Measurements from ENCODE around the gene CDH23. TPM values are rescaled to one million over a fixed set of nuclear protein-coding genes. Genes with fewer than 3 reads are reported as not detected.

CDH23 gene
- total and polyA plus RNA-seq, 2 donors from 2014 or later = 1.1 to 6.4 TPM

GRCh38 chr10:71601273-71601672, 204.6 kb downstream of the CDH23 start:
- H3K4me1 ChIP-seq (ENCODE audit: control insufficient read depth in 2 of 3, insufficient read depth in 2 of 3, low read depth in 1 of 3, low read length in 3 of 3) = peaks cover 0 to 6% (median 0%) of the 10 kb centered on the region in 3 donors
- no peak overlapping the region for H3K27ac ChIP-seq (ENCODE audit: low read depth in 2 of 2, low read length in 2 of 2)
- H3K4me3 ChIP-seq (ENCODE audit: low read length in 3 of 3) = no peak overlapping the region
- intact Hi-C loops (cut with DNase I) = no loop called here
- peak in 1 of 5 donors; percentile 13 for DNase-seq
- H3K27me3 ChIP-seq (ENCODE audit: control insufficient read depth, insufficient read depth, low read length) = no peaks in the 10 kb centered on the region
- H3K9me3 ChIP-seq (ENCODE audit: control insufficient read depth in 2 of 3, insufficient read depth in 1 of 3, low read length in 3 of 3) = no peaks in the 10 kb centered on the region
- FAIRE-seq = no peak
- no peak for TF ChIP-seq CTCF (IDR thresholded peaks at IDR 0.05; ENCODE audit: borderline replicate concordance, extremely low read depth, insufficient read depth)
- no peak overlapping the region for H3K9ac ChIP-seq (ENCODE audit: low read length in 3 of 3)
- no peaks in the 10 kb centered on the region for H3K36me3 ChIP-seq (ENCODE audit: control insufficient read depth in 2 of 3, insufficient read depth in 3 of 3, low read length in 3 of 3)

- Histone ChIP-seq H3K4me3 (ENCODE audit: low read length in 3 of 3) (no peak overlapping the region), H3K4me1 (ENCODE audit: control insufficient read depth in 2 of 3, insufficient read depth in 2 of 3, low read depth in 1 of 3, low read length in 3 of 3) (peaks cover 0 to 3% (median 0%) of the 10 kb centered on the region in 3 donors), H3K27me3 (ENCODE audit: control insufficient read depth, insufficient read depth, low read length) (no peaks in the 10 kb centered on the region), H3K9me3 (ENCODE audit: control insufficient read depth in 2 of 3, insufficient read depth in 1 of 3, low read length in 3 of 3) (no peaks in the 10 kb centered on the region), H3K36me3 (ENCODE audit: control insufficient read depth in 2 of 3, insufficient read depth in 3 of 3, low read length in 3 of 3) (no peaks in the 10 kb centered on the region), H3K9ac (ENCODE audit: low read length in 3 of 3) (no peak overlapping the region), H3K27ac (ENCODE audit: low read depth in 2 of 2, low read length in 2 of 2) (no peak overlapping the region)
- intact Hi-C loops (cut with DNase I) = no loop called here
- TF ChIP-seq CTCF (IDR thresholded peaks at IDR 0.05; ENCODE audit: borderline replicate concordance, extremely low read depth, insufficient read depth) = no peak
- peak in 4 of 5 donors; percentile 59 to 66 (median 62) for DNase-seq
- no peak for FAIRE-seq
Measured at GRCh38 chr10:71603150-71603549, 206.4 kb downstream of the CDH23 start.

GRCh38 chr10:71603754-71604153, 207.0 kb downstream of the CDH23 start:
- FAIRE-seq = no peak
- H3K9ac ChIP-seq (ENCODE audit: low read length in 3 of 3) = no peak overlapping the region

More at GRCh38 chr10:71603754-71604153, 207.0 kb downstream of the CDH23 start:
- Histone ChIP-seq H3K4me3 (ENCODE audit: low read length in 3 of 3) (no peak overlapping the region), H3K27me3 (ENCODE audit: control insufficient read depth, insufficient read depth, low read length) (no peaks in the 10 kb centered on the region), H3K9me3 (ENCODE audit: control insufficient read depth in 2 of 3, insufficient read depth in 1 of 3, low read length in 3 of 3) (no peaks in the 10 kb centered on the region), H3K4me1 (ENCODE audit: control insufficient read depth in 2 of 3, insufficient read depth in 2 of 3, low read depth in 1 of 3, low read length in 3 of 3) (no peaks in the 10 kb centered on the region), H3K27ac (ENCODE audit: low read depth in 2 of 2, low read length in 2 of 2) (no peak overlapping the region), H3K36me3 (ENCODE audit: control insufficient read depth in 2 of 3, insufficient read depth in 3 of 3, low read length in 3 of 3) (no peaks in the 10 kb centered on the region)
- no peak for DNase-seq
- intact Hi-C loops (cut with DNase I) = no loop called here
- TF ChIP-seq CTCF (IDR thresholded peaks at IDR 0.05; ENCODE audit: borderline replicate concordance, extremely low read depth, insufficient read depth) = no peak

Data from kidney (tissue), 14 donors.